OCI-LY3 (cell line): ENCODE data around the gene ANTXR2.

Experiments
- CTCF ChIP-seq: fragments of 200-600, 300-600 bp; sonication (generic); IDR thresholded peaks from 2 replicates; pipeline ENCODE4 v1.5.1; 2014; ENCODE audit warnings: antibody characterized with exemption, low read length, low read depth
- EZH2phosphoT487 ChIP-seq: fragments of 200-600 bp; shearing (Covaris generic); IDR thresholded peaks from 2 replicates; pipeline ENCODE4 v1.6.1; 2018; ENCODE audit warnings: antibody characterized with exemption, mixed run types, low read depth

GRCh38 chr4:79881407-79881806 is 191.6 kb downstream of the ANTXR2 start:
- no peak for TF ChIP-seq CTCF
- no peak for TF ChIP-seq EZH2phosphoT487
